ENCODE data around the gene CRY2. TPM values are rescaled to one million over a fixed set of nuclear protein-coding genes. Genes with fewer than 3 reads are reported as not detected.

CRY2 gene
- total RNA-seq, 2 experiments from 2014 or later = 12.3 to 15.7 TPM

DNA sequence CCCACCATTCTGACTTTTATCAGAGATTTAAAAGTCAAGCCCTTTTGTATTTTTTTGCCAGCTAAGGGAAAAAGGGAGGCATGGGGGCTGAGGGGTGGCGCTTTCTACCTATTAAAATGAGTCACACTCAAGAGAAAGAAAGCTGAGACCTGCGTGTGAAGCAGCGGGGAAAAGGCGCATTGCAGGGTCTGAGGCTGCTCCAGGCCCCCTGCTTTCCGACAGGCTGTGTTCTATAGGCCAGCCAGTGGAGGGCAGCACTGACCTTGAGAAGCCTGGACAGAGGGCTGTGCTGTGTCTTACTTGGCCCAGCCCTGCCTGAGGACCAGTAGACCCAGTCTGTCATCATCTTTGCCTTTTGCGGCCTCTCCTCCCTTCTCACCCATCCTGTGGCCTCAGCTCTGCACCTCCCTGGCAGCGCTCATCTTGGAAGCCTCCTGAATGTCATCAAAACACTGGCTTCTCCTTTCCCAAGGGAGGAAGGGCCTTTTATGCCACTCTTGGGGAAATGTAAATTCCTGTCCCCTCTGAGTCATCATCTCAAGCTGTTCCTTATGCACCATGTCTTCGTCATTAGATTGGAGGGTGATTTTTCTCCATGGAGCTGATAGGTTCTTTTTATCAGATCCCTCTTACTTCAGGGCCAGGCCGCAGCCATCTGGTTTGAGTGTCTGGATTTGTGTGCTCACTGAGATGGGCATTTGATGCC is 25.5 kb downstream of the CRY2 start:
- Mint-ChIP-seq H3K36me3 (ENCODE audit: low read depth) (peaks cover 46% of the 10 kb centered on the region), H3K4me3 (no peak overlapping the region), H3K9me3 (no peaks in the 10 kb centered on the region), H3K27ac (no peak overlapping the region), H3K27me3 (no peaks in the 10 kb centered on the region), H3K4me1 (ENCODE audit: low read depth) (no peaks in the 10 kb centered on the region)
- ChIA-PET POLR2A (interaction anchor here (0.6 to 1.2 kb wide), 2 partner anchors 14 to 19 kb away, joined by 3 to 4 read pairs; no protein-coding TSS in a partner anchor), CTCF (interaction anchor here (0.7 to 2.1 kb wide), 21 partner anchors 10 to 443 kb away, joined by 3 to 15 read pairs (median 3); partner anchors contain the start of genes CRY2 and PEX16)
- ATAC-seq (peak; percentile 95), DNase-seq (peak; percentile 46)
- intact Hi-C loops (cut with micrococcal nuclease) = no loop called here
- TF ChIP-seq, protein P1, sequence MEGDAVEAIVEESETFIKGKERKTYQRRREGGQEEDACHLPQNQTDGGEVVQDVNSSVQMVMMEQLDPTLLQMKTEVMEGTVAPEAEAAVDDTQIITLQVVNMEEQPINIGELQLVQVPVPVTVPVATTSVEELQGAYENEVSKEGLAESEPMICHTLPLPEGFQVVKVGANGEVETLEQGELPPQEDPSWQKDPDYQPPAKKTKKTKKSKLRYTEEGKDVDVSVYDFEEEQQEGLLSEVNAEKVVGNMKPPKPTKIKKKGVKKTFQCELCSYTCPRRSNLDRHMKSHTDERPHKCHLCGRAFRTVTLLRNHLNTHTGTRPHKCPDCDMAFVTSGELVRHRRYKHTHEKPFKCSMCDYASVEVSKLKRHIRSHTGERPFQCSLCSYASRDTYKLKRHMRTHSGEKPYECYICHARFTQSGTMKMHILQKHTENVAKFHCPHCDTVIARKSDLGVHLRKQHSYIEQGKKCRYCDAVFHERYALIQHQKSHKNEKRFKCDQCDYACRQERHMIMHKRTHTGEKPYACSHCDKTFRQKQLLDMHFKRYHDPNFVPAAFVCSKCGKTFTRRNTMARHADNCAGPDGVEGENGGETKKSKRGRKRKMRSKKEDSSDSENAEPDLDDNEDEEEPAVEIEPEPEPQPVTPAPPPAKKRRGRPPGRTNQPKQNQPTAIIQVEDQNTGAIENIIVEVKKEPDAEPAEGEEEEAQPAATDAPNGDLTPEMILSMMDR (IDR thresholded peaks at IDR 0.05) = peak; percentile 54

DNA sequence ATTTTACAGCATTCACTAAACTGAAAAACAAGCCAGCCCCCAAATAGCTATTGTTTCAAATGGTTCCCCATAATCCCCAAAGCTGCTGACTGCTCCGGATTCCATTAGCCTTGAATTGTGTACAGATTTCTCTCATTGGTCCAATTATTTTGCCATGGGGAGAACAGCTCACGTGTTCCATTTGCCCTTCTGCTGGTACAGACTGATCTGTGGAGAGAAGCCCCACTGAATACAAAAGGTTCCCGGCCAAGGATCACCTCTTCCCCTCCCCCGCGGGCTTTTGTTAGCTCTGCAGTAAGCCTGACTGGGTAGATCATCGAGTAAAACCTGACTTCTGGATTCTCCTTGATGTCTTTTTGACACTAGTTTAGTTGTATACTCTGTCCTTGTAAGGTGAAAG is 29.1 kb downstream of the CRY2 start:
- Mint-ChIP-seq H3K4me3 (no peak overlapping the region), H3K27ac (no peak overlapping the region), H3K4me1 (ENCODE audit: low read depth) (no peaks in the 10 kb centered on the region), H3K36me3 (ENCODE audit: low read depth) (peaks cover 34% of the 10 kb centered on the region), H3K27me3 (no peaks in the 10 kb centered on the region), H3K9me3 (no peaks in the 10 kb centered on the region)
- ATAC-seq (no peak), DNase-seq (no peak)
- TF ChIP-seq, protein P1 (IDR thresholded peaks at IDR 0.05) = no peak
- POLR2A ChIA-PET = no interaction called here
- CTCF ChIA-PET = interaction anchor here (1.0 to 1.3 kb wide), 2 partner anchors 88 to 105 kb away, joined by 3 read pairs; no protein-coding TSS in a partner anchor
- intact Hi-C loops (cut with micrococcal nuclease) = no loop called here

DNA sequence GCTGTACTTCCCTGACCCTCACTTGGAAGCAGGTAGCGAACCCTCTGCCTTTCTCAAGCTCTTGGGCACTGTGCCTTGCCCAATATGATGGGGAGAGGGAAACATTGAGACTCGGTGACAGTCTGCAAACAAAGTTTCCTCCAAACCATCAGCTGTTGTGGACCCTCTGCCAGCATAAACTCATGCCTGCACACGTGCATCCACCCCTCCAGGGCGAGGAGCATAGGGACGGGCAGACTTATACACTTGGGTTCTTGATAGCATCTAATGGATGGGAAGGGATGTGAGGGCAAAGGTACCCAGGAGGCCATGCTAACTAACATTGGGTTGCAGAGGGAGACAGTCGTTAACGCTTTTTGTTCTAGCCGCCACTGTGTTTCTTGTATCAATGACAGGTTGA is 29.9 kb downstream of the CRY2 start:
- ATAC-seq (no peak), DNase-seq (no peak)
- Mint-ChIP-seq H3K4me3 (no peak overlapping the region), H3K9me3 (no peaks in the 10 kb centered on the region), H3K36me3 (ENCODE audit: low read depth) (peaks cover 33% of the 10 kb centered on the region), H3K4me1 (ENCODE audit: low read depth) (no peaks in the 10 kb centered on the region), H3K27me3 (no peaks in the 10 kb centered on the region), H3K27ac (no peak overlapping the region)
- intact Hi-C loops (cut with micrococcal nuclease) = no loop called here
- CTCF ChIA-PET = no interaction called here
- TF ChIP-seq, protein P1 (IDR thresholded peaks at IDR 0.05) = no peak
- POLR2A ChIA-PET = interaction anchor here (1.3 kb wide), 1 partner anchor 41 kb away, joined by 3 read pairs; the partner anchor contains the start of gene PEX16

DNA sequence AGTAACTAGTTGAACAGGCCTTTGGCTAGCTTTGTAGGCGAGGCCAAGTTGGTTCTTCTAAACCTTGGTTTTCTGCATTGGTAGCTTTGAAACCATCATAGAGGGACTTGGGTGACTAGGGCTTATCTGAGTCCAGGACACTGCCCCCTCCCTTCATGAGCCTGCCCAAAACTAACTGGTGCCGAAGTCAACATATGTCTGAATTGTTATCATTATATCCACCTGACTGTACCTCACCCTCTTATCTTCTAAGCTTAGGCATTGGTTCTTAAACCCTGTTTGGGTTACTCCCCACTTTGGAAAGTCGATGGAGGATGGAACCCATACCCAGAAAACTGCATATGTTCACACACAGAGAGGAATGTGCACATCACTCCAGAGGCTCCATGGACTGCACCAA is 30.6 kb downstream of the CRY2 start:
- TF ChIP-seq, protein P1 (IDR thresholded peaks at IDR 0.05) = no peak
- H3K9me3 Mint-ChIP-seq = no peaks in the 10 kb centered on the region
- H3K36me3 Mint-ChIP-seq (ENCODE audit: low read depth) = peaks cover 30% of the 10 kb centered on the region
- intact Hi-C loops (cut with micrococcal nuclease) = no loop called here
- CTCF ChIA-PET = no interaction called here
- no peak overlapping the region for H3K27ac Mint-ChIP-seq
- H3K4me3 Mint-ChIP-seq = no peak overlapping the region
- no peaks in the 10 kb centered on the region for H3K27me3 Mint-ChIP-seq
- no peaks in the 10 kb centered on the region for H3K4me1 Mint-ChIP-seq (ENCODE audit: low read depth)
- POLR2A ChIA-PET = interaction anchor here (1.3 kb wide), 1 partner anchor 40 kb away, joined by 3 read pairs; the partner anchor contains the start of gene PEX16
- DNase-seq = no peak
- no peak for ATAC-seq

All from activated CD8-positive, alpha-beta T cell treated with anti-CD3 and anti-CD28 coated beads for 36 hours (primary cell).